ENCODE results near the gene PARP8.

DNA sequence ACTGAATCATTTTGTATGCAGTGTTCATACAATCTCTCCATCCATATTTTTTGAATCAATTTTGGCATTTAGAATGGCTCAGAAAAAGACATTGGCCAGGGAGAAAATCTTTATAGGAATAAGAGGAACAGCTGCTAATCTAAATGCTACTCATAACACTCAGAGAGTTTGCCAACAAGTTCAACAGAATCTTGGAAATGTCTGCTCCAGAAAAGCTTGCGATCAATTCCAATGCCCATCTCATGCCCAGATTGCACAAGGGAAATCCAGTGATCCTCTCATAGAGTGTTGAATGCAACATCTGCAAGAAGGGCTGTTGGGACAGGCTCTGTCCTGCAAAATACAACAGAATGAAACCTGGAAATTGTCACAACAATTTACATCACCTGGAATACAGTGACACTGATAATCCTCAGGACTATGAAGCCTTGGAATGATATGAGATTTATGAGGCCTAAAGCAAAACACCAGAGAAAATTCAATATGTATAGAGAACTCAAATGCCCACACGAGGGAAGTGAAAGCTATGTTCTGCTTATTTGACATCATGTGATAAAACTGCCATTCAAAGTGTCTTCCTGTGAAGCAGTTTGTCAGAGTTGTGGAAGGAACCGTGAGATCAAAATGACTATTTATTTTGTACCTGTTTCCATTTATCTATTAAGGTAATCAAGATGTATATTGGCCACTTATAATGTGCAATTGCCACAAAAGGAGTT lies 190.1 kb downstream of the PARP8 start:
- TF ChIP-seq POLR2A (IDR thresholded peaks at IDR 0.05) (no peak), POLR2AphosphoS5 (IDR thresholded peaks at IDR 0.05) (no peak)
- TF ChIP-seq, protein P1, sequence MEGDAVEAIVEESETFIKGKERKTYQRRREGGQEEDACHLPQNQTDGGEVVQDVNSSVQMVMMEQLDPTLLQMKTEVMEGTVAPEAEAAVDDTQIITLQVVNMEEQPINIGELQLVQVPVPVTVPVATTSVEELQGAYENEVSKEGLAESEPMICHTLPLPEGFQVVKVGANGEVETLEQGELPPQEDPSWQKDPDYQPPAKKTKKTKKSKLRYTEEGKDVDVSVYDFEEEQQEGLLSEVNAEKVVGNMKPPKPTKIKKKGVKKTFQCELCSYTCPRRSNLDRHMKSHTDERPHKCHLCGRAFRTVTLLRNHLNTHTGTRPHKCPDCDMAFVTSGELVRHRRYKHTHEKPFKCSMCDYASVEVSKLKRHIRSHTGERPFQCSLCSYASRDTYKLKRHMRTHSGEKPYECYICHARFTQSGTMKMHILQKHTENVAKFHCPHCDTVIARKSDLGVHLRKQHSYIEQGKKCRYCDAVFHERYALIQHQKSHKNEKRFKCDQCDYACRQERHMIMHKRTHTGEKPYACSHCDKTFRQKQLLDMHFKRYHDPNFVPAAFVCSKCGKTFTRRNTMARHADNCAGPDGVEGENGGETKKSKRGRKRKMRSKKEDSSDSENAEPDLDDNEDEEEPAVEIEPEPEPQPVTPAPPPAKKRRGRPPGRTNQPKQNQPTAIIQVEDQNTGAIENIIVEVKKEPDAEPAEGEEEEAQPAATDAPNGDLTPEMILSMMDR (IDR thresholded peaks at IDR 0.05) = no peak
